ENCODE results near the gene NUDT2. TPM values are rescaled to one million over a fixed set of nuclear protein-coding genes. Genes with fewer than 3 reads are reported as not detected.

The NUDT2 gene
- total RNA-seq, 1 donor from 2014 or later: 33.1 TPM

DNA sequence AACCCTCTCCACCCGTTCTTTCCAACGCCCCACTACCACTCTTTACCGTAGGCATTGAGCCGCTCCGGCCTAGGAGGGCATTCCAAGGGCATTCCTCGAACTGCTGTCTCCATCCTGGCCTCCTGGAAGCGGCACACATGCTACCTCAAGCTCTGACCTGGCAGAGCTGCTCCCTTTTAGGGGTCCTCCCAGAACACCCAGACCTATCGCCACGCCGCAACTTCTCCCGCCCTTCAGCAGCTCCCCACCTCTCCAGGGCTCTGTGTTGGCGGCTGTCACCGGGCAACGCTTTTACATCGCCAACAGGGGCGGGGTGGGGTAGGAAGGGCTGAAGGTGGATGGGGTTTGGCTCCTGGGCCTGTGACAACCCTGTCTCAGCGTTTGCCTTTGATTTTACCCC lies 52.0 kb downstream of the NUDT2 start:
- Histone ChIP-seq H3K9me3 (ENCODE audit: low read depth) (no peaks in the 10 kb centered on the region), H3F3A (ENCODE audit: low read depth) (peaks cover 13% of the 10 kb centered on the region), H3K36me3 (no peaks in the 10 kb centered on the region), H2AFZ (replicated peaks) (peak overlapping the region; percentile 26), H3K4me3 (peak overlapping the region; percentile 52), H3K27ac (no peak overlapping the region), H3K4me2 (peak overlapping the region; percentile 86), H3K4me1 (peaks cover 7% of the 10 kb centered on the region), H3K9ac (no peak overlapping the region), H3K27me3 (peaks cover 87% of the 10 kb centered on the region), H4K20me1 (ENCODE audit: low read depth) (peaks cover 7% of the 10 kb centered on the region), H3K79me2 (ENCODE audit: low read depth) (no peaks in the 10 kb centered on the region)
- H3K27ac Mint-ChIP-seq: no peak overlapping the region
- TF ChIP-seq CTCF (IDR thresholded peaks at IDR 0.05) (no peak), EZH2phosphoT487 (IDR thresholded peaks at IDR 0.05) (peak; percentile 0)
- H3K9me3 Mint-ChIP-seq: peaks cover 2% of the 10 kb centered on the region
- no peaks in the 10 kb centered on the region for H3K36me3 Mint-ChIP-seq
- peak overlapping the region; percentile 81 for H3K4me3 Mint-ChIP-seq
- H3K4me1 Mint-ChIP-seq: peaks cover 24% of the 10 kb centered on the region
- H3K27me3 Mint-ChIP-seq (ENCODE audit: insufficient read depth, low read depth): peaks cover 46% of the 10 kb centered on the region
- DNase-seq (ENCODE audit: low spot score): peak; percentile 34

GRCh38 chr9:34382054-34382453 lies 52.7 kb downstream of the NUDT2 start:
- no peak overlapping the region for H3K9ac ChIP-seq
- peaks cover 2% of the 10 kb centered on the region for H3K9me3 Mint-ChIP-seq
- H2AFZ ChIP-seq (replicated peaks): no peak overlapping the region
- H3K27ac Mint-ChIP-seq: no peak overlapping the region
- H3K4me1 Mint-ChIP-seq: peaks cover 24% of the 10 kb centered on the region
- H3K27ac ChIP-seq: no peak overlapping the region
- peaks cover 13% of the 10 kb centered on the region for H3F3A ChIP-seq (ENCODE audit: low read depth)
- no peaks in the 10 kb centered on the region for H3K79me2 ChIP-seq (ENCODE audit: low read depth)
- H3K4me3 Mint-ChIP-seq: peak overlapping the region; percentile 81
- H3K4me1 ChIP-seq: peaks cover 7% of the 10 kb centered on the region
- H3K4me2 ChIP-seq: no peak overlapping the region
- H3K27me3 ChIP-seq: peaks cover 79% of the 10 kb centered on the region
- H3K36me3 ChIP-seq: no peaks in the 10 kb centered on the region
- H3K27me3 Mint-ChIP-seq (ENCODE audit: insufficient read depth, low read depth): peaks cover 46% of the 10 kb centered on the region
- no peak for DNase-seq (ENCODE audit: low spot score)
- H3K9me3 ChIP-seq (ENCODE audit: low read depth): no peaks in the 10 kb centered on the region
- H3K4me3 ChIP-seq: no peak overlapping the region
- TF ChIP-seq EZH2phosphoT487 (IDR thresholded peaks at IDR 0.05): no peak
- TF ChIP-seq CTCF (IDR thresholded peaks at IDR 0.05): no peak
- TF ChIP-seq EZH2 (IDR thresholded peaks at IDR 0.05): no peak
- H3K36me3 Mint-ChIP-seq: no peaks in the 10 kb centered on the region
- H4K20me1 ChIP-seq (ENCODE audit: low read depth): peaks cover 7% of the 10 kb centered on the region

DNA sequence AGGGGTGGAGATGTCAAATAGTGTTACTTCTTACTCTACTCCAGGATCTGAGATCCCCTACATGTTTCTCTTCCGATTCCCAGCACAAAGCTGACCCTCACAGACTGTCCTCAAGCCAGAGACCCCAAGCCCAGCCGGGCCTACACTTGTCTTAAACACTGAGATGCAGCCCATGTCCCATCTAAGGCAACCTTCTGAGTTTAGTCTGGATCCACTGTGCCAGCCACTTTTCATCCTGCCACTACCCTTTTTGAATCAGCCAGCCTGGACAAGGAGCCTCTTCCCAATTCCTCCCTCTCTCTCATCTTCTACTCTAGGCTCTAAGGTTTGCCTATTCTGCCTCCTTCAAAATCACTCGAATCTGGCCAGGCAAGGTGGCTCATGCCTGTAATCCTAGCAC lies 53.5 kb downstream of the NUDT2 start:
- no peak overlapping the region for H3K27ac Mint-ChIP-seq
- Histone ChIP-seq H3K4me1 (peaks cover 7% of the 10 kb centered on the region), H3K27ac (no peak overlapping the region), H3K4me3 (no peak overlapping the region), H3K9ac (no peak overlapping the region), H3K9me3 (ENCODE audit: low read depth) (no peaks in the 10 kb centered on the region), H3K27me3 (peaks cover 71% of the 10 kb centered on the region), H3K79me2 (ENCODE audit: low read depth) (no peaks in the 10 kb centered on the region), H3F3A (ENCODE audit: low read depth) (peaks cover 13% of the 10 kb centered on the region), H3K36me3 (no peaks in the 10 kb centered on the region), H4K20me1 (ENCODE audit: low read depth) (peaks cover 7% of the 10 kb centered on the region), H3K4me2 (no peak overlapping the region), H2AFZ (replicated peaks) (no peak overlapping the region)
- H3K4me3 Mint-ChIP-seq: no peak overlapping the region
- DNase-seq (ENCODE audit: low spot score): no peak
- peaks cover 24% of the 10 kb centered on the region for H3K4me1 Mint-ChIP-seq
- H3K9me3 Mint-ChIP-seq: peaks cover 2% of the 10 kb centered on the region
- H3K27me3 Mint-ChIP-seq (ENCODE audit: insufficient read depth, low read depth): peaks cover 43% of the 10 kb centered on the region
- no peaks in the 10 kb centered on the region for H3K36me3 Mint-ChIP-seq
- TF ChIP-seq CTCF (IDR thresholded peaks at IDR 0.05) (no peak), EZH2phosphoT487 (IDR thresholded peaks at IDR 0.05) (no peak), EZH2 (IDR thresholded peaks at IDR 0.05) (no peak)

All from neural progenitor cell (in vitro differentiated cells).